ENCODE results near the gene HNF1A.

DNA sequence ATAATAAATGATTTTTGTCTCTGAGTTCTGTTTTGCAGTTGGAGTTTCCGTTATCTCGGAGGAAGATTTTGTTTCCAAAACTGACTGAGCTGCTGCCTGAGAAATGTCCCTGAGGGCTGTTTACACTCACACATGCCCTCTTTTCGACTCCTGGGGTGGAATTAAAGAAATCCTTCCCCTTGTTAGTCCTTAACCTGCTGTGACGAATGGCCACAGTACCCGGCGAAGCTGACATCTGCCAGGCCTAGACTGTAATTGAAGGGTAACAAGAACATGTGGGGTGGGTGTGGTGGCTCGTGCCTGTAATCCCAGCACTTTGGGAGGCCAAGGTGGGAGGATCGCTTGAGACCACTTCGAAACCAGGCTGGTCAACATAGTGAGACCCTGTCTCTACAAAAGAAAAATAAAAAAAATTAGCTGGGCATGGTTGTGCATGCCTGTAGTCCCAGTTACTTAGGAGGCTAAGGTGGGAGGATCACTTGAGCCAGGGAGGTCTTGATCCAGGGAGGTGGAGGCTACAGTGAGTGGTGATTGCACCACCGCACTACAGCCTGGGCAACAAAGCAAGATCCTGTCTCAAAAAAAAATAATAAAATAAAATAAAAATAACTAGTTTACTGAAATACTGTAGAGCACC, 52.4 kb downstream of the HNF1A start:
- TF ChIP-seq ZNF207 (IDR thresholded peaks at IDR 0.05; ENCODE audit: borderline replicate concordance) (no peak), EZH2 (IDR thresholded peaks at IDR 0.05; ENCODE audit: borderline replicate concordance, control insufficient read depth, low read depth, low read length) (no peak)
- TF ChIP-seq, protein P1, sequence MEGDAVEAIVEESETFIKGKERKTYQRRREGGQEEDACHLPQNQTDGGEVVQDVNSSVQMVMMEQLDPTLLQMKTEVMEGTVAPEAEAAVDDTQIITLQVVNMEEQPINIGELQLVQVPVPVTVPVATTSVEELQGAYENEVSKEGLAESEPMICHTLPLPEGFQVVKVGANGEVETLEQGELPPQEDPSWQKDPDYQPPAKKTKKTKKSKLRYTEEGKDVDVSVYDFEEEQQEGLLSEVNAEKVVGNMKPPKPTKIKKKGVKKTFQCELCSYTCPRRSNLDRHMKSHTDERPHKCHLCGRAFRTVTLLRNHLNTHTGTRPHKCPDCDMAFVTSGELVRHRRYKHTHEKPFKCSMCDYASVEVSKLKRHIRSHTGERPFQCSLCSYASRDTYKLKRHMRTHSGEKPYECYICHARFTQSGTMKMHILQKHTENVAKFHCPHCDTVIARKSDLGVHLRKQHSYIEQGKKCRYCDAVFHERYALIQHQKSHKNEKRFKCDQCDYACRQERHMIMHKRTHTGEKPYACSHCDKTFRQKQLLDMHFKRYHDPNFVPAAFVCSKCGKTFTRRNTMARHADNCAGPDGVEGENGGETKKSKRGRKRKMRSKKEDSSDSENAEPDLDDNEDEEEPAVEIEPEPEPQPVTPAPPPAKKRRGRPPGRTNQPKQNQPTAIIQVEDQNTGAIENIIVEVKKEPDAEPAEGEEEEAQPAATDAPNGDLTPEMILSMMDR (IDR thresholded peaks at IDR 0.05 in 2 of 3, conservative IDR thresholded peaks at IDR 0.05 in 1 of 3; ENCODE audit: control insufficient read depth in 2 of 3, extremely low read depth in 1 of 3, insufficient read depth in 1 of 3, low read depth in 3 of 3, low read length in 3 of 3), result no peak

Measured in GM12878 (cell line).